ENCODE results near the gene GABBR2.

Gene GABBR2

GRCh38 chr9:98484162-98484561 is 224.6 kb downstream of the GABBR2 start:
- Histone ChIP-seq H3K36me3 (ENCODE audit: control insufficient read depth, insufficient read depth, low read length) (no peaks in the 10 kb centered on the region), H3K27ac (ENCODE audit: insufficient read depth, low read length, poor library complexity, severe bottlenecking) (no peak overlapping the region), H3K4me3 (ENCODE audit: insufficient read depth, low read depth, low read length, poor library complexity, severe bottlenecking) (no peak overlapping the region), H3K4me1 (ENCODE audit: control insufficient read depth, insufficient read depth, low read length, poor library complexity, severe bottlenecking) (no peaks in the 10 kb centered on the region), H3K9me3 (ENCODE audit: control insufficient read depth, low read length) (no peaks in the 10 kb centered on the region), H3K27me3 (replicated peaks; ENCODE audit: control insufficient read depth, insufficient read depth, low read length, poor library complexity, severe bottlenecking) (no peaks in the 10 kb centered on the region)
- DNase-seq, result no peak

DNA sequence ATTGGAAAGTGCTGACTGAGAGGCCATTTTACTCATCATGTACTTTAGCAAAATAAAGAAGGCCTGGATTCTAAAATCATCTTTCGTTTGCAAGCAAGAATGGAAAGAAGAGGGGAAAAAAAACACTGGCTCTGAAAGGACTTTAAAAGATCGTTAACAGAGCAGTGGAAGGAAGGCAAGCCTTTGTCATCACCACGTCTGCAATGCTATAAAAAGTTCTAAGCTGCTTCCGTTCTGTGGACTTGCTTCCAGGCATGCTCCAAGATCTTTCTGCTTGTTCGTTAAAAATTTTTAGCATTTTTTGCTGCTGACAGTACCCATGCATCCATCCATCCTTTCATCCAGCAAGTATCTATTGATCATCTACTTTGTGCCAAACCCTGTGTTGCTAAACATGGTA is 226.5 kb downstream of the GABBR2 start:
- Histone ChIP-seq H3K36me3 (ENCODE audit: control insufficient read depth, insufficient read depth, low read length) (no peaks in the 10 kb centered on the region), H3K4me1 (ENCODE audit: control insufficient read depth, insufficient read depth, low read length, poor library complexity, severe bottlenecking) (no peaks in the 10 kb centered on the region), H3K27me3 (replicated peaks; ENCODE audit: control insufficient read depth, insufficient read depth, low read length, poor library complexity, severe bottlenecking) (no peaks in the 10 kb centered on the region), H3K4me3 (ENCODE audit: insufficient read depth, low read depth, low read length, poor library complexity, severe bottlenecking) (no peak overlapping the region), H3K27ac (ENCODE audit: insufficient read depth, low read length, poor library complexity, severe bottlenecking) (no peak overlapping the region), H3K9me3 (ENCODE audit: control insufficient read depth, low read length) (no peaks in the 10 kb centered on the region)
- DNase-seq, result no peak

- no peaks in the 10 kb centered on the region for H3K4me1 ChIP-seq (ENCODE audit: control insufficient read depth, insufficient read depth, low read length, poor library complexity, severe bottlenecking)
- no peaks in the 10 kb centered on the region for H3K27me3 ChIP-seq (replicated peaks; ENCODE audit: control insufficient read depth, insufficient read depth, low read length, poor library complexity, severe bottlenecking)
- no peak for DNase-seq
- H3K9me3 ChIP-seq (ENCODE audit: control insufficient read depth, low read length), result no peaks in the 10 kb centered on the region
- no peak overlapping the region for H3K27ac ChIP-seq (ENCODE audit: insufficient read depth, low read length, poor library complexity, severe bottlenecking)
- no peaks in the 10 kb centered on the region for H3K36me3 ChIP-seq (ENCODE audit: control insufficient read depth, insufficient read depth, low read length)
- H3K4me3 ChIP-seq (ENCODE audit: insufficient read depth, low read depth, low read length, poor library complexity, severe bottlenecking), result no peak overlapping the region
Measured at GRCh38 chr9:98481676-98482075, 227.1 kb downstream of the GABBR2 start.

DNA sequence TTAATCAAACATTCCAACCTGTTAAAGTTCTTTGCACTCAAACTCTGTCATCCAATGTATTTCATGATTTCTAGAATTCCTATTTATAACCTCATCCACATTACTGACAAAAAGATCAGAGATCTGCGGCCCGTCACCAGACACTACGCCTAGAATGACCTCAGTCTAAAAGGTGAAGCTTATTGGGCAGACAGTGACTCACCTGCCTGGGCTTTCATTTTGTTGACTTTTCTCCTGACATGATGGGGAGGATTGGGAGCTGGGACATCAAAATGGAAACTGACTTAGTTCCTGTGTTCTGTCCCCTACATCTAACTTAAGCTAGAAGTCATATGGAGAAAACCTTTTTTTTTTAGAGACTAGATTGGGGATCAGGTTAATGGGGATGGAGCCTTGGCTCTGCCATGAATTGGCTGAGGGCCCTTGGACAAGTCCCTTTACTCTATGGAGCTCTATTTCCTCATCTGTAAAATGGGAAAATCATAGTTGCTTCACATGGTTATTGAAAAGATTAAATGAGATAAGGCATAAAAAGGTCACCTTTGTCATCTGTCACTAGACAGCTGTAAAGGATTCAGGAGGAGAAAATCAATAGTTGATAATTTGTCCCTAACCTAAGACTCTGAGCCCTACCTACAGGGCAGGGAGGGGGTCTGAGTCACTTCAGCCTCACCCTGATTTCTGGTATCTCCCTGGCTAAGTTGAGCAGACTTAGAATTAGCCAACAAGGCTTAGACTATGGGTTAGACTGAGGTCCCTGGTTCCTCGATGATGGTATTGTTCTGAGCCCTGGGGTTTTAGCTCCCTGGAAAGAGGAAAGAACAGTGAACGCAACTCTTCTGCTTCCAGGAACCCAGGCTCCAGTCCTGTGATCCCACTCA is 228.5 kb downstream of the GABBR2 start:
- no peak for DNase-seq
- H3K36me3 ChIP-seq (ENCODE audit: control insufficient read depth, insufficient read depth, low read length), result no peaks in the 10 kb centered on the region
- no peak overlapping the region for H3K27ac ChIP-seq (ENCODE audit: insufficient read depth, low read length, poor library complexity, severe bottlenecking)
- H3K9me3 ChIP-seq (ENCODE audit: control insufficient read depth, low read length), result no peaks in the 10 kb centered on the region
- no peaks in the 10 kb centered on the region for H3K4me1 ChIP-seq (ENCODE audit: control insufficient read depth, insufficient read depth, low read length, poor library complexity, severe bottlenecking)
- H3K4me3 ChIP-seq (ENCODE audit: insufficient read depth, low read depth, low read length, poor library complexity, severe bottlenecking), result no peak overlapping the region
- no peaks in the 10 kb centered on the region for H3K27me3 ChIP-seq (replicated peaks; ENCODE audit: control insufficient read depth, insufficient read depth, low read length, poor library complexity, severe bottlenecking)

GRCh38 chr9:98479449-98479848 is 229.3 kb downstream of the GABBR2 start:
- no peak for DNase-seq
- H3K27me3 ChIP-seq (replicated peaks; ENCODE audit: control insufficient read depth, insufficient read depth, low read length, poor library complexity, severe bottlenecking), result no peaks in the 10 kb centered on the region
- no peaks in the 10 kb centered on the region for H3K36me3 ChIP-seq (ENCODE audit: control insufficient read depth, insufficient read depth, low read length)
- no peaks in the 10 kb centered on the region for H3K9me3 ChIP-seq (ENCODE audit: control insufficient read depth, low read length)
- no peak overlapping the region for H3K27ac ChIP-seq (ENCODE audit: insufficient read depth, low read length, poor library complexity, severe bottlenecking)
- H3K4me1 ChIP-seq (ENCODE audit: control insufficient read depth, insufficient read depth, low read length, poor library complexity, severe bottlenecking), result no peaks in the 10 kb centered on the region
- no peak overlapping the region for H3K4me3 ChIP-seq (ENCODE audit: insufficient read depth, low read depth, low read length, poor library complexity, severe bottlenecking)

GRCh38 chr9:98477884-98478283 is 230.9 kb downstream of the GABBR2 start:
- Histone ChIP-seq H3K4me1 (ENCODE audit: control insufficient read depth, insufficient read depth, low read length, poor library complexity, severe bottlenecking) (no peaks in the 10 kb centered on the region), H3K4me3 (ENCODE audit: insufficient read depth, low read depth, low read length, poor library complexity, severe bottlenecking) (no peak overlapping the region), H3K9me3 (ENCODE audit: control insufficient read depth, low read length) (no peaks in the 10 kb centered on the region), H3K36me3 (ENCODE audit: control insufficient read depth, insufficient read depth, low read length) (no peaks in the 10 kb centered on the region), H3K27me3 (replicated peaks; ENCODE audit: control insufficient read depth, insufficient read depth, low read length, poor library complexity, severe bottlenecking) (no peaks in the 10 kb centered on the region), H3K27ac (ENCODE audit: insufficient read depth, low read length, poor library complexity, severe bottlenecking) (no peak overlapping the region)
- DNase-seq, result no peak

DNA sequence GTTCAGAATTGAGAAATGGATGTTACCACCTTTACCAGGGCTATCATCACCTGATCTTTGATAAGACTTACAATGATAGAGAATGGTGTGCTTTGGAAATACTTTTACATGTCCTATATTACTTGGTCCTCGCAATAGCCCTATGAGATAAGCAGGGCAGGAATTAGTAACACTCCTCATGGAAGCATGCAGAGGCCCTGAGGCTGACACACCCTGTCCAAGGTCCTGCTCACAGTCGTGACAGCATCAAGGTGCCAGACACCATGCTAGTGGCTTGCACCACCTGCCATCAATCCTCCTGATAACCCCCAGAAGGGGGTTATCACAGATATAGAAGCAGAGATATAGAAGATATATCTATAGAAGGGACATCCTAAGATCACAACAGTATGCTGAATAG is 236.5 kb downstream of the GABBR2 start:
- H3K36me3 ChIP-seq (ENCODE audit: control insufficient read depth, insufficient read depth, low read length), result no peaks in the 10 kb centered on the region
- H3K27me3 ChIP-seq (replicated peaks; ENCODE audit: control insufficient read depth, insufficient read depth, low read length, poor library complexity, severe bottlenecking), result no peaks in the 10 kb centered on the region
- no peaks in the 10 kb centered on the region for H3K9me3 ChIP-seq (ENCODE audit: control insufficient read depth, low read length)
- H3K27ac ChIP-seq (ENCODE audit: insufficient read depth, low read length, poor library complexity, severe bottlenecking), result no peak overlapping the region
- no peaks in the 10 kb centered on the region for H3K4me1 ChIP-seq (ENCODE audit: control insufficient read depth, insufficient read depth, low read length, poor library complexity, severe bottlenecking)
- H3K4me3 ChIP-seq (ENCODE audit: insufficient read depth, low read depth, low read length, poor library complexity, severe bottlenecking), result no peak overlapping the region
- DNase-seq, result no peak

DNA sequence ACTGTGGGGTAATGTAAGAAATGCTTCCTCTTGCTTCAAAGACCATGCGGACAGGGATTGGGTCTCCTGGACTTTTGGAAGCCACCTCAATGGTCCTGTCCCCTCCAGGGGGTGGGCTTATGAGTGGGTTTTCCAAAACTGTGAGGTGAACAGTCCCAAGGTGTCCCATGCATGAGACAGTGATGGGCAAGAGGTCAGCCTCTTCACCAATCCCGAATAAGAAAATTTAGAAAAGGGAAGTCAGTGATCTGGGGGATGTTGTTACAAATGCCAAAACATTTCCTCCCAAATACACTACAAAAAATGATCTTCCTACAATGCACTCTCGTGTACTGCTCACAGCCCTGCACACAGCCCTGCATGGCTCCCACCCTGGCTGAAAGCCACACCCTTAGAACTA is 237.6 kb downstream of the GABBR2 start:
- DNase-seq, result no peak
- Histone ChIP-seq H3K4me3 (ENCODE audit: insufficient read depth, low read depth, low read length, poor library complexity, severe bottlenecking) (no peak overlapping the region), H3K27ac (ENCODE audit: insufficient read depth, low read length, poor library complexity, severe bottlenecking) (no peak overlapping the region), H3K36me3 (ENCODE audit: control insufficient read depth, insufficient read depth, low read length) (no peaks in the 10 kb centered on the region), H3K27me3 (replicated peaks; ENCODE audit: control insufficient read depth, insufficient read depth, low read length, poor library complexity, severe bottlenecking) (no peaks in the 10 kb centered on the region), H3K4me1 (ENCODE audit: control insufficient read depth, insufficient read depth, low read length, poor library complexity, severe bottlenecking) (no peaks in the 10 kb centered on the region), H3K9me3 (ENCODE audit: control insufficient read depth, low read length) (no peaks in the 10 kb centered on the region)

GRCh38 chr9:98468567-98469239 is 240.0 kb downstream of the GABBR2 start:
- Histone ChIP-seq H3K36me3 (ENCODE audit: control insufficient read depth, insufficient read depth, low read length) (no peaks in the 10 kb centered on the region), H3K4me1 (ENCODE audit: control insufficient read depth, insufficient read depth, low read length, poor library complexity, severe bottlenecking) (no peaks in the 10 kb centered on the region), H3K4me3 (ENCODE audit: insufficient read depth, low read depth, low read length, poor library complexity, severe bottlenecking) (no peak overlapping the region), H3K27ac (ENCODE audit: insufficient read depth, low read length, poor library complexity, severe bottlenecking) (no peak overlapping the region), H3K9me3 (ENCODE audit: control insufficient read depth, low read length) (no peaks in the 10 kb centered on the region), H3K27me3 (replicated peaks; ENCODE audit: control insufficient read depth, insufficient read depth, low read length, poor library complexity, severe bottlenecking) (no peaks in the 10 kb centered on the region)
- no peak for DNase-seq

- Histone ChIP-seq H3K4me3 (ENCODE audit: insufficient read depth, low read depth, low read length, poor library complexity, severe bottlenecking) (no peak overlapping the region), H3K36me3 (ENCODE audit: control insufficient read depth, insufficient read depth, low read length) (no peaks in the 10 kb centered on the region), H3K27ac (ENCODE audit: insufficient read depth, low read length, poor library complexity, severe bottlenecking) (no peak overlapping the region), H3K4me1 (ENCODE audit: control insufficient read depth, insufficient read depth, low read length, poor library complexity, severe bottlenecking) (no peaks in the 10 kb centered on the region), H3K27me3 (replicated peaks; ENCODE audit: control insufficient read depth, insufficient read depth, low read length, poor library complexity, severe bottlenecking) (no peaks in the 10 kb centered on the region), H3K9me3 (ENCODE audit: control insufficient read depth, low read length) (no peaks in the 10 kb centered on the region)
- no peak for DNase-seq
Measured at GRCh38 chr9:98465799-98466198, 242.9 kb downstream of the GABBR2 start.
